K562 (cell line): ENCODE data around the gene GAPVD1. TPM values are rescaled to one million over a fixed set of nuclear protein-coding genes. Genes with fewer than 3 reads are reported as not detected.

Experiments
- GATAD2B ChIP-seq: fragments of 450-650 bp; IDR thresholded peaks from 2 replicates; pipeline ENCODE4 v1.6.1; 2017; ENCODE audit warnings: mild to moderate bottlenecking, borderline replicate concordance
- HNRNPUL1 ChIP-seq: fragments of 200-400 bp; formaldehyde crosslinking; IDR thresholded peaks from 2 replicates; pipeline ENCODE4 v1.6.1; 2017; ENCODE audit warnings: low read length
- IFI16 ChIP-seq: fragments of 250-450 bp; sonication (Bioruptor Pico); IDR thresholded peaks from 2 replicates; pipeline ENCODE4 v2.1.2; 2022; ENCODE audit warnings: mild to moderate bottlenecking, inconsistent platforms
- LEF1 ChIP-seq: fragments of 450-650 bp; IDR thresholded peaks from 2 replicates; pipeline ENCODE4 v1.6.1; 2016; ENCODE audit warnings: mild to moderate bottlenecking
- MAFF ChIP-seq: IDR thresholded peaks from 2 replicates; pipeline ENCODE4 v1.6.1; 2012; ENCODE audit warnings: low read length, improper control_type of control experiment
- MEF2D ChIP-seq: conservative IDR thresholded peaks from 2 replicates; pipeline ENCODE4 v1.6.1; 2016; ENCODE audit warnings: low read depth, missing genetic modification characterization, missing compliant biosample characterization
- NFE2L1 ChIP-seq: fragments of 450-650 bp; IDR thresholded peaks from 2 replicates; pipeline ENCODE4 v1.6.1; 2016; ENCODE audit warnings: missing genetic modification characterization, low read depth, mild to moderate bottlenecking, missing compliant biosample characterization, moderate library complexity, borderline replicate concordance
- PHB ChIP-seq: fragments of 250-450 bp; sonication (Bioruptor Pico); IDR thresholded peaks from 2 replicates; pipeline ENCODE4 v1.5.0; 2021
- PPARD ChIP-seq: fragments of 250-450 bp; sonication (Bioruptor Pico); IDR thresholded peaks from 2 replicates; pipeline ENCODE4 v1.8.0; 2022; ENCODE audit warnings: inconsistent platforms, mild to moderate bottlenecking, moderate library complexity
- PTTG1 ChIP-seq: fragments of 450-650 bp; IDR thresholded peaks from 2 replicates; pipeline ENCODE4 v1.6.1; 2016; ENCODE audit warnings: low read depth, mild to moderate bottlenecking, missing genetic modification characterization, missing compliant biosample characterization
- RAD21 ChIP-seq, 2 experiments: fragments of 250-450 bp in 1 of 2; fragments of 450-650 bp in 1 of 2; sonication (Bioruptor Pico) in 1 of 2; formaldehyde crosslinking in 1 of 2; IDR thresholded peaks in 1 of 2; conservative IDR thresholded peaks in 1 of 2; 2 replicates each; pipeline versions ENCODE4 v1.4.0 to v1.8.0; 2020 to 2022; ENCODE audit warnings: mild to moderate bottlenecking in 2 of 2, moderate library complexity in 1 of 2
- SIRT6 ChIP-seq: IDR thresholded peaks from one replicate; pipeline ENCODE4 v1.6.1; 2012; ENCODE audit warnings: low read depth, mild to moderate bottlenecking, control low read depth, inconsistent platforms, low read length, moderate library complexity
- SP2 ChIP-seq: IDR thresholded peaks from 2 replicates; pipeline ENCODE4 v1.6.1; 2011; ENCODE audit warnings: mild to moderate bottlenecking, low read depth, low read length, moderate library complexity; ENCODE audit not compliant: poor library complexity, severe bottlenecking; ENCODE audit errors: extremely low read depth
- SRF ChIP-seq, 2 experiments: fragments of 250-450, 450-650 bp in 1 of 2; sonication (Bioruptor Pico) in 1 of 2; sonication (generic) in 1 of 2; formaldehyde crosslinking; IDR thresholded peaks; 2 replicates each; pipeline versions ENCODE4 v1.5.0 to v1.5.1; 2020 to 2022; ENCODE audit warnings: mild to moderate bottlenecking in 1 of 2, missing genetic modification reagents in 1 of 2
- ZC3H11A ChIP-seq: IDR thresholded peaks from 2 replicates; pipeline ENCODE4 v1.6.1; 2012; ENCODE audit warnings: low read depth, low read length, improper control_type of control experiment
- ZNF133 ChIP-seq: fragments of 250-450 bp; sonication (Bioruptor Pico); IDR thresholded peaks from 2 replicates; pipeline ENCODE4 v1.4.0; 2020; ENCODE audit warnings: mild to moderate bottlenecking
- ZNF143 ChIP-seq: sonication (generic); formaldehyde crosslinking; IDR thresholded peaks from 2 replicates; pipeline ENCODE4 v1.9.0; 2022; ENCODE audit warnings: mild to moderate bottlenecking, missing genetic modification reagents
- ZNF263 ChIP-seq: sonication (generic); formaldehyde crosslinking; IDR thresholded peaks from 2 replicates; pipeline ENCODE4 v1.8.0; 2022; ENCODE audit warnings: mild to moderate bottlenecking, missing genetic modification reagents, borderline replicate concordance
- polyA plus RNA-seq, 8 experiments: library from polyadenylated mRNA; depleted of rRNA in 4 of 8; stranded (reverse) in 5 of 8; unstranded in 3 of 8; fragments of >200 nt; fragmentation: Nextera tagmentation in 2 of 8; fragmentation: Illumina TruSeq in 1 of 8; extraction: Ambion mirVana in 2 of 8; extraction: Trizol in 1 of 8; gene quantifications; 2 replicates each; pipeline versions ENCODE4 v1.2.1 to v1.2.3, GENCODE V29; 2011 to 2014; ENCODE audit warnings: inconsistent platforms in 1 of 8, missing spikeins in 1 of 8
- total RNA-seq, 7 experiments: library from RNA; depleted of rRNA in 6 of 7; stranded (reverse); fragments of >200 nt in 6 of 7; fragmentation: Illumina TruSeq in 2 of 7; extraction: Trizol in 2 of 7; gene quantifications; 2 replicates each; pipeline versions ENCODE4 v1.2.1 to v1.2.3, GENCODE V29; 2011 to 2021; ENCODE audit warnings: low replicate concordance in 1 of 7
- TF ChIP-seq, protein P1 (sequence below), 3 experiments: fragments of 200-800 bp in 1 of 3; sonication (Bioruptor generic) in 1 of 3; sonication (generic) in 1 of 3; formaldehyde crosslinking in 1 of 3; IDR thresholded peaks; 2 replicates each; pipeline versions ENCODE4 v1.6.1 to v1.8.0; 2016 to 2022; ENCODE audit warnings: mild to moderate bottlenecking in 2 of 3, missing compliant biosample characterization in 2 of 3, missing genetic modification characterization in 2 of 3, missing genetic modification reagents in 1 of 3
- TF ChIP-seq, protein P2 (sequence below): sonication (generic); IDR thresholded peaks from 2 replicates; pipeline ENCODE4 v1.6.1; 2016
- TF ChIP-seq, protein P3 (sequence below), 2 experiments: IDR thresholded peaks; 2 replicates each; pipeline ENCODE4 v1.6.1; 2011; ENCODE audit warnings: borderline replicate concordance in 1 of 2, control low read depth in 1 of 2, low read depth in 1 of 2, low read length in 1 of 2, mild to moderate bottlenecking in 1 of 2, mixed read lengths in 1 of 2, moderate library complexity in 1 of 2; ENCODE audit not compliant: insufficient read depth in 1 of 2, insufficient read length in 1 of 2, poor library complexity in 1 of 2, severe bottlenecking in 1 of 2; ENCODE audit errors: extremely low read depth in 1 of 2

Gene GAPVD1
- total and polyA plus RNA-seq, 9 of the 15 experiments (the other 6 are each of a cell fraction or from before 2014, with no cell fraction given) = 9.5 to 66.1 (median 45.5) TPM

DNA sequence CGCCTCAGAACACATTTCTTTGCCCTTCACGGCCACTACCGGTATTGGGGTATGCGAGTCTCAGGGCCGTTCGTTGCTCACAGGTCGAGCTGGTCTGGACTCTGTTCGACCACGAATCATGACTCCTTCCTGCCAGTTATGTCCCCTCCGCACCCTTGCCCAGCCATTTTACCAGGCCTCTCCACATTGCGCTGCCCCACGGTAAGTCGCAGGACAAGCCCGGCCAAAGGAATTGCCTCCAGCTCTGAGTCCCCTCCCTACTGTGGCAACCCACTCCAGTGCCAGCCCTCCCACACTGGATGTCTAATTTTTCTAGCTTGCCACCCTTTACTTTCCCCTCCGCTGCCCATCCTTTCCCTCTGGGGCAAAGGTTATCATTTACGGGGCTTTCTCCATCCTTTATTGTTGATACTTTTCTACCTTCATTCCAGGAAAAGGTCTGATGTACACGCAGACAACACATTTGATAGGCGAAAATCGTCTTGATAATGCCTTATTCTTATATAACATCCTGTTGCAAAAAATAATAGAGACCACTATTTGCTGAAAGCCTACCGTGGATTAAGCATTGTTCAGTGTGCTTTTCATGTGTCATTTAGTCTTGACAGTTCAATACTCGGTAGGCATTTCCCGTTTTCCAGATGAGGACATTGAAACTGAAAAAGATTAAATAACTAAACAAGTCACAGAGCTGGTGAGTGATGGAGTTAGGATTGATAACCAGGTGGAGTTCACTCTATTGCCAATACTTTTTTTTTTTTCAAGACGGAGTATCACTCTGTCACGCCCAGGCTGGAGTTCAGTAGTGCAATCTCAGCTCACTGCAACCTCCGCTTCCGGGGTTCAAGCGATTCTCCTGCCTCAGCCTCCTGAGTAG is 19.5 kb upstream of the GAPVD1 start (continued):
- TF ChIP-seq PTTG1 (tag) = peak; percentile 81
- no peak for TF ChIP-seq ZNF143 (CRISPR knock-in tag)
- TF ChIP-seq NFE2L1 = no peak
- TF ChIP-seq PPARD (CRISPR knock-in tag) = no peak
- no peak for TF ChIP-seq ZNF133 (CRISPR knock-in tag)
- no peak for TF ChIP-seq HNRNPUL1
- TF ChIP-seq, protein P1, sequence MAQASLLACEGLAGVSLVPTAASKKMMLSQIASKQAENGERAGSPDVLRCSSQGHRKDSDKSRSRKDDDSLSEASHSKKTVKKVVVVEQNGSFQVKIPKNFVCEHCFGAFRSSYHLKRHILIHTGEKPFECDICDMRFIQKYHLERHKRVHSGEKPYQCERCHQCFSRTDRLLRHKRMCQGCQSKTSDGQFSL (CRISPR knock-in tag; IDR thresholded peaks at IDR 0.05) = no peak
- TF ChIP-seq, protein P1 (tag; IDR thresholded peaks at IDR 0.05) = no peak
- no peak for TF ChIP-seq IFI16 (CRISPR knock-in tag)
- TF ChIP-seq RAD21 (CRISPR knock-in tag; conservative IDR thresholded peaks at IDR 0.05 in 1 of 2, IDR thresholded peaks at IDR 0.05 in 1 of 2) = no peak
- TF ChIP-seq, protein P2, sequence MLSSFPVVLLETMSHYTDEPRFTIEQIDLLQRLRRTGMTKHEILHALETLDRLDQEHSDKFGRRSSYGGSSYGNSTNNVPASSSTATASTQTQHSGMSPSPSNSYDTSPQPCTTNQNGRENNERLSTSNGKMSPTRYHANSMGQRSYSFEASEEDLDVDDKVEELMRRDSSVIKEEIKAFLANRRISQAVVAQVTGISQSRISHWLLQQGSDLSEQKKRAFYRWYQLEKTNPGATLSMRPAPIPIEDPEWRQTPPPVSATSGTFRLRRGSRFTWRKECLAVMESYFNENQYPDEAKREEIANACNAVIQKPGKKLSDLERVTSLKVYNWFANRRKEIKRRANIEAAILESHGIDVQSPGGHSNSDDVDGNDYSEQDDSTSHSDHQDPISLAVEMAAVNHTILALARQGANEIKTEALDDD = peak; percentile 18; the same call in 1 of the 2 replicates
- no peak for TF ChIP-seq GATAD2B
- no peak for TF ChIP-seq LEF1
- 0 out of 2 replicates have a peak, but pooled peaks have one; percentile 37 for TF ChIP-seq PHB (CRISPR knock-in tag)
- TF ChIP-seq SRF (CRISPR knock-in tag; IDR thresholded peaks at IDR 0.05) = no peak
- TF ChIP-seq ZC3H11A = no peak
- TF ChIP-seq, protein P3, sequence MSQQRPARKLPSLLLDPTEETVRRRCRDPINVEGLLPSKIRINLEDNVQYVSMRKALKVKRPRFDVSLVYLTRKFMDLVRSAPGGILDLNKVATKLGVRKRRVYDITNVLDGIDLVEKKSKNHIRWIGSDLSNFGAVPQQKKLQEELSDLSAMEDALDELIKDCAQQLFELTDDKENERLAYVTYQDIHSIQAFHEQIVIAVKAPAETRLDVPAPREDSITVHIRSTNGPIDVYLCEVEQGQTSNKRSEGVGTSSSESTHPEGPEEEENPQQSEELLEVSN (IDR thresholded peaks at IDR 0.05; ENCODE audit: borderline replicate concordance in 1 of 2, extremely low read depth in 1 of 2, insufficient read depth in 1 of 2, insufficient read length in 1 of 2, low read depth in 1 of 2, low read length in 1 of 2, poor library complexity in 1 of 2, severe bottlenecking in 1 of 2) = no peak
- TF ChIP-seq MAFF = no peak
- TF ChIP-seq SIRT6 = no peak
- no peak for TF ChIP-seq SP2
- TF ChIP-seq ZNF263 = no peak
- peak; percentile 37; the same call in 1 of the 2 replicates for TF ChIP-seq MEF2D (tag)
